ENCODE data around the gene CNOT4.

GRCh38 chr7:135414208-135414607 lies 95.7 kb downstream of the CNOT4 start:
- TF ChIP-seq, protein P1, sequence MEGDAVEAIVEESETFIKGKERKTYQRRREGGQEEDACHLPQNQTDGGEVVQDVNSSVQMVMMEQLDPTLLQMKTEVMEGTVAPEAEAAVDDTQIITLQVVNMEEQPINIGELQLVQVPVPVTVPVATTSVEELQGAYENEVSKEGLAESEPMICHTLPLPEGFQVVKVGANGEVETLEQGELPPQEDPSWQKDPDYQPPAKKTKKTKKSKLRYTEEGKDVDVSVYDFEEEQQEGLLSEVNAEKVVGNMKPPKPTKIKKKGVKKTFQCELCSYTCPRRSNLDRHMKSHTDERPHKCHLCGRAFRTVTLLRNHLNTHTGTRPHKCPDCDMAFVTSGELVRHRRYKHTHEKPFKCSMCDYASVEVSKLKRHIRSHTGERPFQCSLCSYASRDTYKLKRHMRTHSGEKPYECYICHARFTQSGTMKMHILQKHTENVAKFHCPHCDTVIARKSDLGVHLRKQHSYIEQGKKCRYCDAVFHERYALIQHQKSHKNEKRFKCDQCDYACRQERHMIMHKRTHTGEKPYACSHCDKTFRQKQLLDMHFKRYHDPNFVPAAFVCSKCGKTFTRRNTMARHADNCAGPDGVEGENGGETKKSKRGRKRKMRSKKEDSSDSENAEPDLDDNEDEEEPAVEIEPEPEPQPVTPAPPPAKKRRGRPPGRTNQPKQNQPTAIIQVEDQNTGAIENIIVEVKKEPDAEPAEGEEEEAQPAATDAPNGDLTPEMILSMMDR (conservative IDR thresholded peaks at IDR 0.05; ENCODE audit: low read depth, low read length): no peak
- TF ChIP-seq CHD1 (IDR thresholded peaks at IDR 0.05; ENCODE audit: low read depth, low read length) (no peak), RFX5 (IDR thresholded peaks at IDR 0.05; ENCODE audit: low read depth, low read length) (no peak)

All from IMR-90 (cell line).